Memory B cell (primary cell): Measurements from ENCODE around the gene RHOT2.

Source experiments
- ATAC-seq: fragments of 150-1000 bp; cut with Tn5 transposase; 2 replicates; pipeline ENCODE4 v1.10.0; 2021; ENCODE audit warnings: low read depth, mild to moderate bottlenecking, moderate library complexity
- DNase-seq, 2 donors: peaks; one replicate each; pipeline ENCODE4 v3.0.0; 2022; ENCODE audit warnings: low spot score in 2 of 2
- H3K27ac Mint-ChIP-seq: one replicate; pipeline ENCODE4 v1.8.0; 2022; ENCODE audit warnings: mild to moderate bottlenecking, moderate library complexity, mixed read lengths
- H3K27me3 Mint-ChIP-seq: one replicate; pipeline ENCODE4 v1.8.0; 2022; ENCODE audit warnings: mixed read lengths
- H3K36me3 Mint-ChIP-seq: one replicate; pipeline ENCODE4 v1.8.0; 2022; ENCODE audit warnings: mild to moderate bottlenecking, mixed read lengths
- H3K4me1 Mint-ChIP-seq: one replicate; pipeline ENCODE4 v1.8.0; 2022; ENCODE audit warnings: mixed read lengths
- H3K4me3 Mint-ChIP-seq: one replicate; pipeline ENCODE4 v1.8.0; 2022; ENCODE audit warnings: mild to moderate bottlenecking, moderate library complexity, mixed read lengths
- H3K9me3 Mint-ChIP-seq: one replicate; pipeline ENCODE4 v1.8.0; 2022; ENCODE audit warnings: mixed read lengths

RHOT2 gene

GRCh38 chr16:667780-668518, at the start of gene RHOT2:
RHOT2 (plus strand) TSS chr16:668132; CDS start chr16:668200, 68 bp downstream.
- ATAC-seq (peak; percentile 96), DNase-seq (peak; percentile 89 to 95)
- H3K27ac Mint-ChIP-seq, result peak within 1 kb of the TSS; percentile 68
- H3K4me3 Mint-ChIP-seq, result peak within 1 kb of the TSS; percentile 81
- H3K36me3 Mint-ChIP-seq, result peaks cover 7% of the 10 kb centered on the region
- no peaks in the 10 kb centered on the region for H3K9me3 Mint-ChIP-seq
- no peaks in the 10 kb centered on the region for H3K27me3 Mint-ChIP-seq
- H3K4me1 Mint-ChIP-seq, result peaks cover 3% of the 10 kb centered on the region

- no peak overlapping the region for H3K4me3 Mint-ChIP-seq
- no peak for ATAC-seq
- H3K4me1 Mint-ChIP-seq, result peaks cover 6% of the 10 kb centered on the region
- H3K36me3 Mint-ChIP-seq, result peaks cover 5% of the 10 kb centered on the region
- no peaks in the 10 kb centered on the region for H3K9me3 Mint-ChIP-seq
- no peak overlapping the region for H3K27ac Mint-ChIP-seq
- H3K27me3 Mint-ChIP-seq, result no peaks in the 10 kb centered on the region
- DNase-seq, result no peak
Observed at GRCh38 chr16:619476-620100, 48.3 kb upstream of the RHOT2 start.

GRCh38 chr16:620700-621525, 47.0 kb upstream of the RHOT2 start:
- no peak overlapping the region for H3K4me3 Mint-ChIP-seq
- H3K9me3 Mint-ChIP-seq, result no peaks in the 10 kb centered on the region
- no peaks in the 10 kb centered on the region for H3K27me3 Mint-ChIP-seq
- DNase-seq (no peak), ATAC-seq (no peak)
- H3K36me3 Mint-ChIP-seq, result no peaks in the 10 kb centered on the region
- H3K4me1 Mint-ChIP-seq, result peaks cover 3% of the 10 kb centered on the region
- H3K27ac Mint-ChIP-seq, result no peak overlapping the region

- H3K4me3 Mint-ChIP-seq, result no peak overlapping the region
- no peak for ATAC-seq
- no peaks in the 10 kb centered on the region for H3K9me3 Mint-ChIP-seq
- H3K36me3 Mint-ChIP-seq, result peaks cover 3% of the 10 kb centered on the region
- H3K27me3 Mint-ChIP-seq, result no peaks in the 10 kb centered on the region
- H3K27ac Mint-ChIP-seq, result no peak overlapping the region
- peaks cover 3% of the 10 kb centered on the region for H3K4me1 Mint-ChIP-seq
- no peak for DNase-seq
Observed at GRCh38 chr16:621526-622105, 46.3 kb upstream of the RHOT2 start.

GRCh38 chr16:622920-623280, 45.0 kb upstream of the RHOT2 start:
- no peaks in the 10 kb centered on the region for H3K9me3 Mint-ChIP-seq
- H3K27me3 Mint-ChIP-seq, result no peaks in the 10 kb centered on the region
- DNase-seq (no peak), ATAC-seq (no peak)
- no peak overlapping the region for H3K27ac Mint-ChIP-seq
- H3K36me3 Mint-ChIP-seq, result peaks cover 5% of the 10 kb centered on the region
- peaks cover 3% of the 10 kb centered on the region for H3K4me1 Mint-ChIP-seq
- no peak overlapping the region for H3K4me3 Mint-ChIP-seq

GRCh38 chr16:624526-625070, 43.3 kb upstream of the RHOT2 start:
- H3K4me3 Mint-ChIP-seq, result no peak overlapping the region
- ATAC-seq, result no peak
- no peaks in the 10 kb centered on the region for H3K9me3 Mint-ChIP-seq
- DNase-seq, result no peak
- H3K27ac Mint-ChIP-seq, result no peak overlapping the region
- peaks cover 5% of the 10 kb centered on the region for H3K36me3 Mint-ChIP-seq
- no peaks in the 10 kb centered on the region for H3K27me3 Mint-ChIP-seq
- peaks cover 3% of the 10 kb centered on the region for H3K4me1 Mint-ChIP-seq

GRCh38 chr16:625117-625976, 42.6 kb upstream of the RHOT2 start:
- Mint-ChIP-seq H3K27ac (no peak overlapping the region), H3K27me3 (no peaks in the 10 kb centered on the region), H3K9me3 (no peaks in the 10 kb centered on the region), H3K4me3 (no peak overlapping the region), H3K36me3 (peaks cover 5% of the 10 kb centered on the region), H3K4me1 (peaks cover 3% of the 10 kb centered on the region)
- no peak for DNase-seq
- no peak for ATAC-seq

- peaks cover 3% of the 10 kb centered on the region for H3K4me1 Mint-ChIP-seq
- H3K4me3 Mint-ChIP-seq, result no peak overlapping the region
- H3K9me3 Mint-ChIP-seq, result no peaks in the 10 kb centered on the region
- ATAC-seq (no peak), DNase-seq (no peak)
- no peaks in the 10 kb centered on the region for H3K27me3 Mint-ChIP-seq
- peaks cover 5% of the 10 kb centered on the region for H3K36me3 Mint-ChIP-seq
- H3K27ac Mint-ChIP-seq, result no peak overlapping the region
Observed at GRCh38 chr16:625977-626765, 41.8 kb upstream of the RHOT2 start.

GRCh38 chr16:626787-627453, 41.0 kb upstream of the RHOT2 start:
- Mint-ChIP-seq H3K36me3 (peaks cover 5% of the 10 kb centered on the region), H3K4me3 (no peak overlapping the region), H3K4me1 (peaks cover 3% of the 10 kb centered on the region), H3K9me3 (no peaks in the 10 kb centered on the region), H3K27ac (no peak overlapping the region), H3K27me3 (peaks cover 3% of the 10 kb centered on the region)
- no peak for ATAC-seq
- DNase-seq, result no peak

- H3K36me3 Mint-ChIP-seq, result peaks cover 5% of the 10 kb centered on the region
- H3K9me3 Mint-ChIP-seq, result no peaks in the 10 kb centered on the region
- peaks cover 3% of the 10 kb centered on the region for H3K27me3 Mint-ChIP-seq
- peaks cover 3% of the 10 kb centered on the region for H3K4me1 Mint-ChIP-seq
- ATAC-seq (no peak), DNase-seq (no peak)
- H3K27ac Mint-ChIP-seq, result no peak overlapping the region
- H3K4me3 Mint-ChIP-seq, result no peak overlapping the region
Observed at GRCh38 chr16:627454-628239, 40.3 kb upstream of the RHOT2 start.

GRCh38 chr16:628321-629061, 39.4 kb upstream of the RHOT2 start:
- Mint-ChIP-seq H3K27ac (no peak overlapping the region), H3K4me3 (no peak overlapping the region), H3K27me3 (peaks cover 3% of the 10 kb centered on the region), H3K36me3 (peaks cover 5% of the 10 kb centered on the region), H3K9me3 (no peaks in the 10 kb centered on the region), H3K4me1 (peaks cover 3% of the 10 kb centered on the region)
- DNase-seq (no peak), ATAC-seq (no peak)
